GM12873 (cell line): ENCODE measurements around the gene METTL3.
A peak's percentile ranks its signal among the peaks of the same experiment; 100 is the strongest.

Experiments used
- CTCF ChIP-seq: IDR thresholded peaks from 2 replicates; pipeline ENCODE4 v1.5.1; 2012; ENCODE audit warnings: low read depth, mild to moderate bottlenecking, moderate library complexity, low read length, control low read depth; ENCODE audit not compliant: insufficient read depth; ENCODE audit errors: missing control alignments

The METTL3 gene

DNA sequence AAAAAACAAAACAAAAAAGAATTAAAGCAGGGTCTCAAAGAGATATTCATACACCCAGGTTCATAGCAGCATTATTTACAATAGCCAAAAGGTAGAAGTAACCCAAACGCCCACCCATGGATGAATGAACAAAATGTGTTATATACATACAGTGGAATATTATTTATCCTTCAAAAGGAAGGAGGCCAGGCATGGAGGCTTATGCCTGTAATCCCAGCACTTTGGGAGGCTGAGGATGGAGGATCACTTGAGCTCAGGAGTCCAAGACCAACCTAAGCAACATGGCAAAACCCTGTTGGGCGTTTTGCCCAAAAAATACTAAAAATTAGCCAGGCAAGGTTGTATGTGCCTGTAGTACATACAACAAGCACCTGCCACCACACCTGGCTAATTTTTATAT lies 4.6 kb downstream of the METTL3 start:
- TF ChIP-seq CTCF, result no peak

- TF ChIP-seq CTCF, result no peak
Observed at GRCh38 chr14:21505012-21505553, 6.1 kb downstream of the METTL3 start.

GRCh38 chr14:21503376-21503775 lies 7.8 kb downstream of the METTL3 start:
- TF ChIP-seq CTCF, result no peak

DNA sequence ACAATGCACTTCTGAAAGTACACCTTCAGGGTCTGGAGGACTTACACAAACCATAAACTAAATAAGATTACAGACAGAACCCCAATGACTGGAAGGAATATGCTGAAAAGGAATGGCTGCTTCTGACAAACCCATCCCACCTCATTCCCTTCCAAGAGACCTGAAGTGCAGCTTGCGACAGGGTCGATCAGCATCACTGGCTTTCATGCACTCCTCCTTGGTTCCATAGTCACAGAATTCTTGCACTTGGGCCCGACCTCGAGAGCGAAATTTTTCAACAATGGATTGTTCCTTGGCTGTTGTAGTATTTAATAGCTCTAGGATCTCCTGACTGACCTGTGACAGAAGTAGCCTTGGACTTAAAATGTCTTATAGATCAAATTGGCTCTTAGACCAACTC lies 9.6 kb downstream of the METTL3 start:
- no peak for TF ChIP-seq CTCF

DNA sequence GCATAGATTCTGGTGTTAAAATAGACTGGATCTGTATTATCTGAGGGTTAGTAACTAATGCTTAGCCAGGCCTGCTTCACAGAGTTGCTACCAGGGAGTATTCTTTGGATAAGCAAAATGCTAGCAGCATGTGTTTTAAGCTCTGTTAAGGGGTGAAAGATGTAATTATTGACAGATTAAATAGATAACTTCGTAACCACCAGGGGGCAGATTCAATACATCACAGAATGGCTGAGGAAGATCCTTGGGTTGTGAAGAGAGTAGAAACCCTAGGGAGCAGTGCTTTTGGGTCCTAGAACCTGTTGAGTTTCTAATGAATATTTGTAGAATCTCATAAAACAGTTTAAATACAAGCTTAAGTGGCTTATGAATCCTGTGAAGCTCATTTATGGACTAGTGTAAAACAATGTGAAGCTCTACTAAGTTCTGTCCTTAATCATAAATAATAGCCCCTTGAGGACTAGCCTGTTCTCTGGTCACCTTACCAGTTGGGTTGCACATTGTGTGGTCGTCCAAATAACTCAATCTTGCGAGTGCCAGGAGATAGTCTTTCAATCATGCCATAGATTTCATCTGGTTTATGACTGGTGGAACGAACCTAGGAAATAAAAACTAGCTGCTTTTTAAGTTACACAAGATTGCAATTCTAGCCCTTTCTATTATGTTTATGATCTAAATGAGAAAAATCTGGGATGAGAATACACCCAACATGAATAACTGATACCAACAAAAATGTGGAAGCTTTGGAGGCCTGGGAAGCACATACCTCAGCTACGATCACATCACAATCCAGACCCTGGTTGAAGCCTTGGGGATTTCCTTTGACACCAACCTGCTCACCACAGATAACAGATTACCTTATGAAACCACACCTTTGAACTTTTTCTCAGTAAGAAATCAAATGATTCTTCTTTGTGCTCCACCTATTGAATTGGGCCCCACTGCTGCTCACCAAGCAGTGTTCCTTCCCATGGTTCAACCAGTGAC lies 12.3 kb downstream of the METTL3 start:
- TF ChIP-seq CTCF, result peak; percentile 53

DNA sequence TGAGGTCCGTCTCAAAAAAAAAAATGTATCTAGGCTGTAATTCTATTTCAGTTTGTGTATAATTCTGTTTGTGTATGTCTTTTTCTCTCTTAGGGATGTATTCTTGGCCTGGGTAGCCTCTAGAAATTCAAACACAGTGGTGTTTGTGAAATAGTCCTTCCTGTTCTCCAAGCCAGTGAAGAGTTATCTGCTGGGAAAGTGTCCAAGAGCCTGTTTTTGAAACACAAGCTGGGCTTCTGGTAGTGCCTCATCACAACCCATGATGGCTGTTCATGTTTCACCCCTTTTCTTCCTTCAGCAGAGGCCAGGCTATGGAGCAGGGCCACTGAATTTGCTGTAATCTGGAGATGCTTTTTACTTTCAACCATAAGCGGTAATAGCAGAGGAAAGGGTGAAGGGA lies 14.7 kb downstream of the METTL3 start:
- no peak for TF ChIP-seq CTCF

GRCh38 chr14:21494902-21495762 lies 16.0 kb downstream of the METTL3 start:
- TF ChIP-seq CTCF, result no peak
